Heart right ventricle (tissue), 16 donors: ENCODE results near the gene TBXT. TPM values are rescaled to one million over a fixed set of nuclear protein-coding genes. Genes with fewer than 3 reads are reported as not detected.
A peak's percentile ranks its signal among the peaks of the same experiment; 100 is the strongest.

ENCODE experiments used
- ATAC-seq, 8 donors: fragments of 200-7000 bp; cut with Tn5 transposase; one replicate each; pipeline ENCODE4 v1.9.1; 2020; ENCODE audit warnings: mild to moderate bottlenecking in 8 of 8, moderate library complexity in 8 of 8, moderate number of reproducible peaks in 1 of 8
- DNase-seq, 2 donors: peaks; one replicate each; pipeline ENCODE4 v3.0.0-alpha.2; 2020
- H3K27ac ChIP-seq, 10 donors: fragments of 200-600 bp; sonication (generic) in 2 of 10; one replicate each; pipeline versions ENCODE4 v1.5.0 to v1.8.0; 2020 to 2022; ENCODE audit warnings: mild to moderate bottlenecking in 3 of 10
- H3K27me3 ChIP-seq, 7 donors: fragments of 200-600 bp; one replicate each; pipeline ENCODE4 v1.8.0; 2021 to 2022; ENCODE audit warnings: mild to moderate bottlenecking in 2 of 7
- H3K36me3 ChIP-seq, 9 donors: fragments of 200-600 bp; sonication (generic) in 1 of 9; one replicate each; pipeline versions ENCODE4 v1.5.0 to v1.8.0; 2020 to 2022; ENCODE audit warnings: mild to moderate bottlenecking in 2 of 9
- H3K4me1 ChIP-seq, 9 donors: fragments of 200-600 bp; sonication (generic) in 1 of 9; one replicate each; pipeline versions ENCODE4 v1.5.0 to v1.8.0; 2020 to 2022; ENCODE audit warnings: mild to moderate bottlenecking in 4 of 9
- H3K4me3 ChIP-seq, 10 donors: fragments of 200-600 bp; sonication (generic) in 2 of 10; one replicate each; pipeline versions ENCODE4 v1.5.0 to v1.8.0; 2020 to 2022; ENCODE audit warnings: mild to moderate bottlenecking in 7 of 10, moderate library complexity in 2 of 10
- H3K9me3 ChIP-seq, 11 donors: fragments of 200-600 bp in 10 of 11; sonication (generic) in 2 of 11; one replicate each; pipeline versions ENCODE4 v1.5.0 to v1.8.0; 2013 to 2022; ENCODE audit warnings: mild to moderate bottlenecking in 2 of 11, control low read depth in 1 of 11, moderate library complexity in 1 of 11
- CTCF ChIP-seq, 9 donors: fragments of 200-600 bp; sonication (generic) in 2 of 9; IDR thresholded peaks; one replicate each; pipeline versions ENCODE4 v1.5.0 to v1.8.0; 2021 to 2022; ENCODE audit warnings: antibody characterized with exemption in 9 of 9, mild to moderate bottlenecking in 5 of 9, moderate library complexity in 1 of 9
- WGBS, 2 donors: extraction: QIAGEN DNeasy Blood & Tissue Kit; methylation state at CpG; one replicate each; pipeline ENCODE4 v1.1.7; 2013; ENCODE audit warnings: inconsistent platforms in 1 of 2; 5-methylcytosine and 5-hydroxymethylcytosine counted together
- intact Hi-C, 10 donors: fragments of 100-400 bp; cut with DNase I; formaldehyde crosslinking; loops; one replicate each; pipeline versions ENCODE4 v1.11.1 to v1.14.2; 2022
- polyA plus RNA-seq, 2 donors: library from polyadenylated mRNA; stranded (reverse); fragments of 200-250 nt; gene quantifications; one replicate each; pipeline ENCODE4 v1.2.3, GENCODE V29; 2013
- total RNA-seq, 10 donors: library from RNA; stranded (reverse); fragmentation: NEBNext Ultra II Directional in 3 of 10; extraction: Animal tissue kit (Norgen Biotek cat#: 25700) in 3 of 10; gene quantifications; one replicate each; pipeline versions ENCODE4 v1.2.1 to v1.2.4, GENCODE V29; 2021 to 2023
- donor health status: Arrhythmogenic right ventricular cardiomyopathy.
- donor health status: ischemic (EF 13 %, LVEDD 7.1; RV severe dilation, severe dysfunction).
- donor health status: healthy with polysubstance abuse.
- donor health status: DM: no; HTN: yes; CAD: no.
- donor health status: DM: no; HTN: no; CAD: no.
- donor health status: ischemic (EF 25% LVEDD 6.9; RV normal size, moderate dysfunction).
- donor health status: ischemic (EF 25% LVEDD 5.7; RV mildly dilated, moderate dysfunction).
- donor health status: healthy.
- donor health status: DM: yes; HTN: yes; CAD: no.
- donor health status: Ischemic cardiomyopathy.
- donor health status: ischemic (EF 35%, LVEDD 5.7; RV mildly dilated, moderate dysfunction).
- donor health status: nonischemic (EF 11% LVEDD 7.7; RV severe dilation, severe dysfunction).
- donor health status: DM: yes; HTN: yes; CAD: no.
- donor health status: PGD.
- donor health status: ischemic (EF 29% LVEDD 5.4; RV normal size, mild dysfunction).
- donor health status: nonischemic (EF 23%, LVEDD 6.1; RV moderate dilation, normal function).

TBXT gene
- total and polyA plus RNA-seq, 12 donors = not detected

GRCh38 chr6:166119116-166119911 lies 48.3 kb downstream of the TBXT start:
- Histone ChIP-seq H3K9me3 (peaks cover 0 to 17% (median 7%) of the 10 kb centered on the region in 11 donors), H3K27ac (no peak overlapping the region), H3K4me1 (no peaks in the 10 kb centered on the region), H3K36me3 (no peaks in the 10 kb centered on the region), H3K27me3 (peaks cover 0 to 9% (median 0%) of the 10 kb centered on the region in 7 donors), H3K4me3 (no peak overlapping the region)
- ATAC-seq (no peak), DNase-seq (no peak)
- WGBS, 2 donors = 78 to 87% methylated on average over 4 of the region's 4 CpGs
- TF ChIP-seq CTCF (IDR thresholded peaks at IDR 0.05) = no peak
- intact Hi-C loops = no loop called here

GRCh38 chr6:166115609-166116008 lies 52.0 kb downstream of the TBXT start:
- no peak overlapping the region for H3K27ac ChIP-seq
- ATAC-seq (no peak), DNase-seq (no peak)
- no peaks in the 10 kb centered on the region for H3K4me1 ChIP-seq
- no peak for TF ChIP-seq CTCF (IDR thresholded peaks at IDR 0.05)
- no peaks in the 10 kb centered on the region for H3K36me3 ChIP-seq
- H3K27me3 ChIP-seq = peaks cover 0 to 14% (median 7%) of the 10 kb centered on the region in 7 donors
- no peak overlapping the region for H3K4me3 ChIP-seq
- peaks cover 0 to 17% (median 7%) of the 10 kb centered on the region in 11 donors for H3K9me3 ChIP-seq
- intact Hi-C loops = no loop called here

- Histone ChIP-seq H3K27me3 (peaks cover 0 to 34% (median 21%) of the 10 kb centered on the region in 7 donors), H3K9me3 (peaks cover 0 to 17% (median 7%) of the 10 kb centered on the region in 11 donors), H3K4me1 (no peaks in the 10 kb centered on the region), H3K36me3 (no peaks in the 10 kb centered on the region), H3K27ac (no peak overlapping the region), H3K4me3 (no peak overlapping the region)
- TF ChIP-seq CTCF (IDR thresholded peaks at IDR 0.05) = no peak
- 61 to 67% methylated on average over 11 of the region's 11 CpGs for WGBS, 2 donors
- ATAC-seq = peak in 4 of 8 donors; percentile 41 to 79 (median 52)
- DNase-seq = no peak
- intact Hi-C loops = no loop called here
Observed at GRCh38 chr6:166112580-166112979, 55.1 kb downstream of the TBXT start.

- DNase-seq = no peak
- H3K27me3 ChIP-seq = peaks cover 0 to 34% (median 24%) of the 10 kb centered on the region in 7 donors
- H3K4me3 ChIP-seq = no peak overlapping the region
- intact Hi-C loops = loop anchor here in 1 of 10 donors (5.0 kb wide), 1 partner anchor 222 kb away; no protein-coding TSS in a partner anchor
- no peak for TF ChIP-seq CTCF (IDR thresholded peaks at IDR 0.05)
- no peak for ATAC-seq
- H3K27ac ChIP-seq = no peak overlapping the region
- peaks cover 0 to 2% (median 0%) of the 10 kb centered on the region in 9 donors for H3K4me1 ChIP-seq
- no peaks in the 10 kb centered on the region for H3K9me3 ChIP-seq
- 63 to 74% methylated on average over 2 of the region's 2 CpGs for WGBS, 2 donors
- no peaks in the 10 kb centered on the region for H3K36me3 ChIP-seq
Observed at GRCh38 chr6:166109608-166110007, 58.0 kb downstream of the TBXT start.

Other genes starting within 250 kb of the TBXT start
- gene PRR18, start 140.5 kb upstream of the TBXT start, total RNA-seq = under 1 TPM in 4 of 10 donors, not detected in 6; 0.08 to 0.20 (median 0.15) TPM
- under 1 TPM in 1 of 2 donors, not detected in 1; 0.03 TPM for gene PRR18, start 140.5 kb upstream of the TBXT start, polyA plus RNA-seq
- 10 to 100 TPM; 15.6 to 28.1 (median 21.4) TPM for gene SFT2D1, start 174.7 kb upstream of the TBXT start, total RNA-seq
- 10 to 100 TPM; 35.9 to 43.6 TPM for gene SFT2D1, start 174.7 kb upstream of the TBXT start, polyA plus RNA-seq
- 100 to 1,000 TPM; 276 to 736 (median 588) TPM for gene MPC1, start 215.1 kb upstream of the TBXT start, total RNA-seq
- 100 to 1,000 TPM; 358 to 359 TPM for gene MPC1, start 215.1 kb upstream of the TBXT start, polyA plus RNA-seq